Right ventricle myocardium inferior (tissue), 1 donor: Measurements from ENCODE around the gene SPAG4. TPM values are rescaled to one million over a fixed set of nuclear protein-coding genes. Genes with fewer than 3 reads are reported as not detected.

Experiments
- ATAC-seq: fragments of 200-7000 bp; cut with Tn5 transposase; one replicate; pipeline ENCODE4 v1.9.1; 2020; ENCODE audit warnings: mild to moderate bottlenecking, moderate library complexity
- DNase-seq: peaks from one replicate; pipeline ENCODE4 v3.0.0; 2021; ENCODE audit errors: missing footprints
- intact Hi-C: fragments of 100-400 bp; cut with DNase I; formaldehyde crosslinking; loops from one replicate; pipeline ENCODE4 v1.11.0; 2022
- long read RNA-seq: library from polyadenylated mRNA; unstranded; transcript quantifications from one replicate; pipeline ENCODE4 v2.0.0, GENCODE V29; 2021
- total RNA-seq: library from RNA; stranded (reverse); fragmentation: NEBNext Ultra II Directional; extraction: Animal tissue kit (Norgen Biotek cat#: 25700); gene quantifications from one replicate; pipeline ENCODE4 v1.2.1, GENCODE V29; 2021
- donor health status: DM: no; HTN: yes; CAD: no; lungs with severe emphysema.

The SPAG4 gene
- total RNA-seq: 1.6 TPM
- long read RNA-seq, partial matches to known transcripts: 2 of 3 reads
- long read RNA-seq, other reads (novel, unspliced or antisense): 1 of 3 reads

GRCh38 chr20:35615667-35616464, at the start of gene SPAG4:
Gene SPAG4 (plus strand): TSS chr20:35615829. CDS start chr20:35616004, 175 bp downstream.
- intact Hi-C loops: loop anchor here (2.0 to 10.0 kb wide), 2 partner anchors 47 to 269 kb away; no protein-coding TSS in a partner anchor
- DNase-seq (peak; percentile 99), ATAC-seq (peak; percentile 95)

- intact Hi-C loops: no loop called here
- no peak for DNase-seq
Observed at GRCh38 chr20:35568645-35569044, 47.0 kb upstream of the SPAG4 start.

GRCh38 chr20:35571555-35571954, 44.1 kb upstream of the SPAG4 start:
- intact Hi-C loops: no loop called here
- no peak for DNase-seq

More at GRCh38 chr20:35568645-35569044, 47.0 kb upstream of the SPAG4 start:
- no peak for ATAC-seq

GRCh38 chr20:35572838-35573237, 42.8 kb upstream of the SPAG4 start:
- DNase-seq (no peak), ATAC-seq (no peak)
- intact Hi-C loops: no loop called here

More at GRCh38 chr20:35571555-35571954, 44.1 kb upstream of the SPAG4 start:
- no peak for ATAC-seq

GRCh38 chr20:35575958-35576357, 39.7 kb upstream of the SPAG4 start:
- ATAC-seq (no peak), DNase-seq (no peak)
- intact Hi-C loops: no loop called here

- intact Hi-C loops: no loop called here
- DNase-seq (no peak), ATAC-seq (no peak)
Observed at GRCh38 chr20:35576816-35577215, 38.8 kb upstream of the SPAG4 start.

GRCh38 chr20:35578469-35578868, 37.2 kb upstream of the SPAG4 start:
- no peak for ATAC-seq
- DNase-seq: no peak
- intact Hi-C loops: no loop called here

GRCh38 chr20:35579196-35579595, 36.4 kb upstream of the SPAG4 start:
- DNase-seq (no peak), ATAC-seq (no peak)
- intact Hi-C loops: no loop called here

- intact Hi-C loops: no loop called here
- ATAC-seq (no peak), DNase-seq (no peak)
Observed at GRCh38 chr20:35582131-35582530, 33.5 kb upstream of the SPAG4 start.

- intact Hi-C loops: no loop called here
- DNase-seq (no peak), ATAC-seq (no peak)
Observed at GRCh38 chr20:35582741-35583404, 32.8 kb upstream of the SPAG4 start.

GRCh38 chr20:35583636-35584560, 31.7 kb upstream of the SPAG4 start:
- DNase-seq (no peak), ATAC-seq (no peak)
- intact Hi-C loops: no loop called here

GRCh38 chr20:35586751-35587425, 28.7 kb upstream of the SPAG4 start:
- ATAC-seq (no peak), DNase-seq (no peak)
- intact Hi-C loops: no loop called here

GRCh38 chr20:35587436-35587835, 28.2 kb upstream of the SPAG4 start:
- ATAC-seq: no peak

GRCh38 chr20:35588397-35588796, 27.2 kb upstream of the SPAG4 start:
- intact Hi-C loops: no loop called here
- no peak for ATAC-seq
- DNase-seq: no peak

More at GRCh38 chr20:35587436-35587835, 28.2 kb upstream of the SPAG4 start:
- intact Hi-C loops: no loop called here
- DNase-seq: no peak

GRCh38 chr20:35592339-35592974, 23.2 kb upstream of the SPAG4 start:
- intact Hi-C loops: no loop called here

GRCh38 chr20:35595456-35595855, 20.2 kb upstream of the SPAG4 start:
- intact Hi-C loops: no loop called here
- ATAC-seq: no peak

More at GRCh38 chr20:35592339-35592974, 23.2 kb upstream of the SPAG4 start:
- DNase-seq (no peak), ATAC-seq (no peak)

GRCh38 chr20:35595901-35596300, 19.7 kb upstream of the SPAG4 start:
- no peak for DNase-seq
- intact Hi-C loops: no loop called here
- no peak for ATAC-seq

More at GRCh38 chr20:35595456-35595855, 20.2 kb upstream of the SPAG4 start:
- DNase-seq: no peak

GRCh38 chr20:35597186-35597585, 18.4 kb upstream of the SPAG4 start:
- ATAC-seq (no peak), DNase-seq (no peak)

More at GRCh38 chr20:35597186-35597585, 18.4 kb upstream of the SPAG4 start:
- intact Hi-C loops: no loop called here
